SK-N-MC (cell line): ENCODE measurements around the gene TYW1B.
"Not testable (repeated sequence)": the region's sequence is repeated elsewhere in the genome, so short reads cannot be mapped to it uniquely, and the experiment has no call there.

Source experiments
- EZH2 ChIP-seq: fragments of 200-600 bp; sonication (generic); IDR thresholded peaks from one replicate; pipeline ENCODE4 v1.6.1; 2017; ENCODE audit warnings: antibody characterized with exemption
- FOXP2 ChIP-seq: optimal IDR thresholded peaks from 2 replicates; pipeline ENCODE3; 2011; ENCODE audit warnings: mild to moderate bottlenecking, moderate library complexity; ENCODE audit not compliant: insufficient read depth; ENCODE audit errors: extremely low read length, control extremely low read depth
- POLR2AphosphoS5 ChIP-seq: IDR thresholded peaks from 2 replicates; pipeline ENCODE4 v1.6.1; 2012; ENCODE audit warnings: mild to moderate bottlenecking, low read depth, low read length, borderline replicate concordance

DNA sequence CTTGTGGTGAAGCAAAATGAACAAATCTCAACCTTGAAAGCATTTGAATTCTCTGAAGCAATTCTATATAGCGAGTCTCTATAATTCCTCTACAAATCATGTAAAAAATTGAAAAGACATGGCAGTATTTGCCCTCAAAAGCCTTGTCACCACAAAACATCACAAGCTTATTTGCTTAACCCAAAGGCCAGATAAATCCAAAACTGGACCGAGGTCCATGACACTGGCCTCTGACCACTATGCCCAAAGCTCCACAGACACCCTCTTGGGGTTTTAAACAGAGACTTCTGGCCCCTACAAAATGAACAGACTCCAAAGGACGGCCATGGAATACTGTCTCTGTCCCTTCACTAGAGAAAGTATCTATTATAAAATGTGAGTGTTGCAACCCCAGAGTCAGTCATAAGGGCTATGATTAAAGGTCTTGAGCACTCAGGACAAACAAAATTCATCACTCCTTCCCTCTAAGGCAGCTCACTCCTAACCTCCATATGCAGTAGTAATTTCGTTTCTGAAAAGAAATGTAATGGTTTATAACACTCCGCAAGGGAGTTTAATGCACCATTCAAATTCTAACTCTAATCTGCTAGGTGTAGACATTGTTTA, 47.6 kb downstream of the TYW1B start:
- TF ChIP-seq EZH2, POLR2AphosphoS5, FOXP2: not testable (repeated sequence)
